NCI-H2107 (cell line): Measurements from ENCODE around the gene DNAH11.
"Not testable (repeated sequence)": the region's sequence is repeated elsewhere in the genome, so short reads cannot be mapped to it uniquely, and the experiment has no call there.

Experiments used
- DNase-seq: peaks from one replicate; lab custom pipeline; 2025; lab: John Stamatoyannopoulos, UW

The DNAH11 gene

DNA sequence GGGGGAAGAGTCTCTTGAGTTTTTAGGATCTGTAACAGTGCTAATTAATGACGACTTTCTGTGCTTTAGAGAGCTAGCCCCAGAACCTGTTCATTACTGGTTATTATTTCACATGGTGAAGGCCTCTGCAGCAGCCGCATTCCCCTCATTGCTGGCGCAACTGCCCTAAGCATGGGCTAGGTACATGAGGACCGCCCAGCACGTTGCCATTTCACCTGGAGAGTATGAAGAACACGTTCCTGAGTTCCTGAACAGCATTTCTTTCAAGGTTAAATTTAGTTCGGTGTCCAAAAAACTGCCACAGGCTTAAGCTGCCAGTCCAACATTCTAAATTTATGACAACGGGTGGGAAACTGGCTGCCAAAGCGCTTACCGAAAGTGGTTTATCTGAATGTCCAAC, 177.0 kb downstream of the DNAH11 start:
- DNase-seq, result no peak

DNA sequence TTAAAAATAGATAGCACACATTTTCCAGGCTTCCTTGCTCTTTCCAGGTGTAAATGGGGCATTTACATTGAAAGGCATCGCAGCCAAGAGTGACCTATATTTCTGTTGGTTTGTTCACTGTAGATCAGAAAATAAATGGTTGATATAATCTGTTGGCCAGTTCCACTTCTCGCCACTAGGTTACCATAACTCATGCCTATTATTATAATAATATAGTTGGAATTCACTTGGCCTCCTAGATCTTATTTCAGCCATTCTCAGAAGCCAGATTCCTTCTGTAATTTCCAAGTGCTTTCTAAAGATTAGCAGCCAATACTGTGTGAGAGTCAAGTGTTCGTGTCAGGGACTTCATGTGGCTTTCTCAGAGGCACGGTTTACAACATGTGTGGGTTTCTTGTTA, 179.5 kb downstream of the DNAH11 start:
- no peak for DNase-seq

DNA sequence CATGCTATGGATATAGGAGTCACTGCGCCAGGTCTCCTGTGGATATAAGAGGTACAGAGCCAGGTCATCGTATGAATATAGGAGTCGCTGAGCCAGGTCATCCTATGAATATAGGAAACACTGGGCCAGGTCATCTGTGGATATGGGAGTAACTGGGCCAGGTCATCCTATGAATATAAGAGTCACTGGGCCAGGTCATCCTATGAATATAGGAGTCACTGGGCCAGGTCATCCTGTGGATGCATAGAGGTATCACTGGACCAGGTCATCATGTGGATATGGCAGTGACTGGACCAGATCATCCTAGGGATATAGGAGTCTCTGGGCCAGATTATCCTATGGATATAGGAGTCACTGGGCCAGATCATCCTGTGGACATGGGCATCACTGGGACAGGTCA, 181.7 kb downstream of the DNAH11 start:
- DNase-seq, result no peak

DNA sequence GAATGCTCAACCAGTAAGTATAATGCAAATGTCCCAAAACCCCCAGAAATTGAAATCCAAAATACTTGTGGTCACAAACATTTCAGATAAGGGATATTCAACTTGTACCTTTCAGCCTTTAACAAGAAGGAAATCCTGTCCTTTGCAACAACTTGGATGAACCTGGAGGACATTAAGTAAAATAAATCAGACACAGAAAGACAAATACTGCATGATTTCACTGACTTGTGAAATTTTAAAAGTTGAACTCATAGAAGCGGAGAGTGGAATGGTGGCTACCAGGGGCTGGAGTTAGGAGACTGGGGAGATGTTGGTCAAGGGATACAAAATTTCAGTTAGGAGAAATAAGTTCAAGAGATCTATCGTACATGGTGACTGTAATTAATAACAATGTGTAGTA, 187.6 kb downstream of the DNAH11 start:
- no peak for DNase-seq

DNA sequence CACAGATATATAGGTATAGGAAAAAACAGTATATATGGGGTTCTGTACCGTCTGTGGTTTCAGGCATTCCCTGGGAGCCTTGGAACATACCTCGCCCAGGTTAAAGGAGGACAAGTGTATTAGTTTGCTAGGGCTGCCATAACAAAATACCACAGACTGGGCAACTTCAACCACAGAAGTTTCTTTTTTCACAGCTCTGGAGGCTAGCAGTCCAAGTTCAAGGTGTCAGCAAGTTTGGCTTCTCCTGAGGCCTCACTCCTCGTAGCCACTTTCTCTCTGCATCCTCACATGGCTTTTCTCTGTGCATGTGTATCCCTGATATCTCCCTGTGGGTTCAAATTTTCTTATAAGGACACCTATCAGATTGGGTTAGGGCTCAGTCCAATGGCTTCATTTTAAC, 189.1 kb downstream of the DNAH11 start:
- DNase-seq, result no peak

DNA sequence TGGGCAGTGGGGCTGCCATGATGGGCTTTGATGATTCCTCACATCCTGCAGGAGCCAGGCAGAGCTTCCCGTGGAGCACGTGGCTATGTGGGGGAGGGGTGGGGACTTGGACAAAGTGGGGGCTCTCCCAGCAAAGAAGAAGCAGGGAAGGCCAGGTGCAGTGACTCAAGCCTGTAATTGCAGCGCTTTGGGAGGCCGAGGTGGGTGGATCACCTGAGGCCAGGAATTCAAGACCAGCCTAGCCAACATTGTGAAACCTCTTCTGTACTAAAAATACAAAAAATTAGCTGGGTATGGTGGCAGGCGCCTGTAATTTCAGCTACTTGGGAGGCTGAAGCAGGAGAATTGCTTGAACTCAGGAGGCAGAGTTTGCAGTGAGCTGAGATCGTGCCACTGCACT, 190.1 kb downstream of the DNAH11 start:
- not testable (repeated sequence) for DNase-seq

DNA sequence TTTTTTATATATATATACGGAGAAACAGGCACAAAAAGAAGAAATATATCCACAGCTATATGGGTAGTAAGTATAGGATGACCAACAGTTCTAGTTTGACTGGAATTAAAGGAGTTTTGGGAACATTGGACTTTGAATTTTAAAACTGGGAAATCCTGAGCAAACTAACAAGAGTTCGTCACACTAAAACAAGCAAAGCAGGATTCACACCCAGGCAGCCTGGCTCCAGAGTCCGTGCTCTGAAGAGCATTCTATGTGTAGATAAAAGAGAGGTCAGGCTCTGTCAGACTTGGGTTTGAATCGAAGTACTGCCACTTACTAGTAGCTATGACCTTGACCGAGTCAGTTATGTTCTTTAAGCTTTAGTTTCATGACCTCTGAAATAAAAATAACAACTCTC, 191.0 kb downstream of the DNAH11 start:
- no peak for DNase-seq

DNA sequence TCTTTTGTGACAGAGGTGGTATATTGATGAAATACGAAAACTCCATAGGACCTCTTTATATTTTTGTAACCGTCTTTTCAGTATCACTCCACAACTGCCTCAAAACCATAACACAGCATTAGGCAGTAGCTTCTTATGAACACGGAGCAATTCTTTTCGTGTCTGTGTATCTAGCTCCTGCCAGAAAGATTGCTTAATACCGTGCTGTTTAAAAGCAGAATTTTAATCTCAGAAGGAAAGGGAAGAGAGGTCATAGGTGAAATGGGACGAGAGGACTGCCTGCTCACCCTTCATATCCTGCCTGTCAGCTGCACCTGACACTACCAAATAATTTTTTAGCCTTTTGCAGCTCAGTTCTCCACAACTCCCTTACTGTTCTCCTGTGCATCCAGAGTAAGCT, 200.7 kb downstream of the DNAH11 start:
- DNase-seq, result no peak

DNA sequence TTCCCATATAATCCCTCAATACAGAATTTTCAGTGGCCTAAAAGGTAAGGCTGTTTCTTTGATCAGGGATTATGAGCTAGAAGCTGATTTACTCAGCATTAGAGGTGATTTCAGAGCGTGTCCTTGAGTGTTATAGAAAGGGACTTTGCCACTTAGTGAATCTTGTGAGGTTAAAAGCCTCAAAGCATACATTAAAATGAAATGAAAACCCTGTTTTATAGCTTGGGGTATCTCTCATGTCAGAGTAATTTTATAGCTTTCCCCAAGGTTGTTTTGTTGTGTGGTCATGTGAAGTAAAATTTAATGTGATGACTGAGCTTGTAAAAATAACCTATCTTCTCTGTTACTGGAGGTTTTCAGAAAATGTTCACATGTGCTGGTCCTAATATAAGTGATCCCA, 204.1 kb downstream of the DNAH11 start:
- DNase-seq, result no peak

DNA sequence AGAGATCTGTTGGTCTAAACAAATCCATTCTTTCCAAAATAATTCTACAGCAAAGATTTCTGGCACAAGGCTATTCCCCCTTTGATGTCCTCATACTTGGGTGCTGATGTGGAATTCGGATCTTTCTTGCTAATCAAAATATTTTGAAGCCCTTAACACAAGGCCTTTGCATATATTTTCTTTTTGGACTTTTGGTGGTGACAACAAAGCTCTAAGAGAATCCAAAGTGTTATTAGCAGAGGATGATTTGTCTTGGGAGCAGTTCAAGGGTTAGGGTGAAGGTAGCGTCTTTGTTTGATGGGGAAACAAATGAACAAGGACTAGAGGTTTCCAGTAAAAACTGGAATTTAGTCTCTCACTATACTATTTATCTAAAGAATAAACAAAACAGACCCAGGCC, 205.0 kb downstream of the DNAH11 start:
- no peak for DNase-seq

DNA sequence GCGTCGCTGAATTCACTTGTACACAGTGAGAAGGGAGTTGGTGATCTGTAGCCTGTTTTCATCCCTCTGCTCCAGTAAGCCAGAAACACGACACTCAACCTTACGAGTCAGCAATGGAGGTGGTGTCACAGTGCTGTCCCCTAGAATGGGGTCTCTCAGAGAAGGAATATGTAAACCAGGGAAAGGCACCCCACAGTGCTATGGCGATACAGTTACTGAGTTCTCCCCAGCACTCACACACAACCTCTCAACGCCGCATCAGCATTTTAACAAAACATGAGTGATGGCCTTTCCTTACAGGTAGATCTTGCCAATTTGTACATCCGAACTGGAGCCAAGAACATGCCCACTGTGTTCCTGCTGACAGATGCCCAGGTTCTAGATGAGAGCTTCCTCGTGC, 206.5 kb downstream of the DNAH11 start:
- DNase-seq, result no peak

DNA sequence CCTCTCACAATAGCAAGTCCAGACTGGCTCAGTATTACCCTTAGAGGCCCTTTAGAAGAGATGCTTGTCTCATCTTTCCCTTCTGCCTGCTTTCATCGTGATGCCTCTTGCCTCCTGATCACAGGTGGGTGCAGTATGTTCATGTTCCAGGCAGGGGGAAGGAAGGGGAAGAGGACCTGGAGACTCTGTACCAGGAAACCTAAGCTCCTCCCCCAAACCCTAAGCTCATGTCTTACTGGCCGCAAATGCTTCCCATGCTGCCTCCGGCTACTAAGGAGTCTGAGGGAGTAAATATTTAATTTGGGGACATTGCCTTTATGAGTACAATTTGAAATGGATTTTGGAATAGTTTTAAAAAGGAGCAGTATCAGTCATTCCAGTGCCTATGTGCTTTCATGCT, 210.2 kb downstream of the DNAH11 start:
- no peak for DNase-seq

DNA sequence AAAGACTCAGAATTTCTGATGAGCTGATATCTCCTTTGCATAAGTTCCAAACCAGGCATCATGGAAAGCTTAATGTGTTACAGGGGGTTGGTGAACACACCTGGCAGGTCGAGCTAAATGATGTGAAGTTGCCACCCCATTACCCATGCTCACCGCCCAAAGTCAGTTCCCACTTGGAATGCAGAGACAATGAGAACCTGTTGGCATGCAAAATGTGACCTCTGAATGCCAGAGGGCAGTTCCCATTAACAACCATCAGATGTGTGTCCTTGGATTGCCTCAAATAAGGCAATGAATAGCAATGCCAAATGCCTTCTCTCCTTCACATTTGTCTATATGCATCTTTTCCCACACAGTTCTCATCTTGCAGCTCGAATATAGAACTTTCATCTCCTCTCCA, 212.1 kb downstream of the DNAH11 start:
- DNase-seq, result no peak

DNA sequence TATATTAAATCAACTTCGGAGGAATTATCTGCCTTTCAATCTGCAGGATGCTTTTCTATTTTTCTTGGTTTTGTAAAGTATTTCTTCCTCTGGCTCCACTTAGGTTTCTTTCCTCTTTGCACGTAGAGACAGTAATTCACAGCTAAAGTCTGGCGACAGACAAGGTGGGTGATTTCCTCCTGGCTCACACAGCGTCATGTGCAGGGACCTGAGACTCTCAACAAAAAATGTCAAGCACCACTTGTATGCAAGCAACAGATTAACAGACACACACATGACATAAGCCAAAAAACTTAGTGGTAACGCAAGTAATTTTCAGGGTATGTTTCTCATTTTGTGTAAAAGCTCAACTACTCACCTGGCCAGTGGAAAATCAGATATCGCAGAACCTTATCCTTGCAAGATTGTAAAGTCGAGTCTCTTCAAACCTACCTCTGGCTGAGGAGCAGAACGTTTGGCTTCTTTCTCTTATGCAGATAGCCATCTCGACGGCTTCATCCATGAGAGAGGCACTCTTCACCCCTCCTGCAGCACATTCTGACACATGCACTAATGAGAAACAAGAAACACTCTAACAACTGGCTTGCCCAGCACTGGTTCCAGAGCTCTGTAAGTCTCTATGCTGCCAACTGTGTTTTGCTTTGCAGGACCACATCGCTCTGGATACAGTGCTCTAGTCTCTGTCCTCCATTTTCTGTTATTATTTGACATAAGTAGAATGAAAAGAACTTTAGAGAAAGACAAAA, 214.9 kb downstream of the DNAH11 start:
- no peak for DNase-seq

DNA sequence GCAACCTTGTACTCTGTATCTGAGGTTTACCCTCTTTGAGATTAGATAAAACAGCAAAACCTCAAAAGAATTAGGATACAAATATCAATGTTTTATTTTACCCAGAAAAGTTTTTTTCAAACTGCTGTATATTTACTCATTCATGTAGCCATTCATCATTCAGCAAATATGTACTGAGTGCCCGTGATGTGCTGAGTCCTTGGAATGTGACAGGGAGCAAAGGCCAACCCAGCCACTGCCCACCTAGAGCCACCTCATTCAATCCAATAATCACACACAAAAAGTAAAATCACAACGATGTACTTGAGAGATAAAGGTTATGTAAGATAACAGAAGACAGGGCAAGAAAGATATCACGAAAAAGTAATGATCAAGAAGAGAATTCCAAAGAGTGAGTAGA, 215.4 kb downstream of the DNAH11 start:
- no peak for DNase-seq

DNA sequence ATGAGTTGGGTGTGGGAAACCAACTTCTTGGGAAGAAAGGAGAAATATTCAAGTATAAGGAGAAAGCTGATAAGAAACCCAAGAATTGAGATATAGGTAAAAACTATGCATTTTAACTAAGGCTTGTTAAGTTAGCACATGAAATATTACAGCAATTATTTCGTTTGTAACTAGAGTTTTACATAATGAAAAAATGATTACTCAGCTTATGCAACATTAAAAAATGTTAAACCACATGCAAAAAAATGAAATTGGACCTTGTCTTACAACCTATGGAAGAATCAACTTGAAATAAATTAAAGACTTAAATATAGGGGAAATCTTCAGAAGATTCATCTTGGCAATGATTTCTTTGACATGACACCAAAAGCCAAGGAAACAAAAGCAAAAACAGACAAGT, 219.6 kb downstream of the DNAH11 start:
- no peak for DNase-seq

DNA sequence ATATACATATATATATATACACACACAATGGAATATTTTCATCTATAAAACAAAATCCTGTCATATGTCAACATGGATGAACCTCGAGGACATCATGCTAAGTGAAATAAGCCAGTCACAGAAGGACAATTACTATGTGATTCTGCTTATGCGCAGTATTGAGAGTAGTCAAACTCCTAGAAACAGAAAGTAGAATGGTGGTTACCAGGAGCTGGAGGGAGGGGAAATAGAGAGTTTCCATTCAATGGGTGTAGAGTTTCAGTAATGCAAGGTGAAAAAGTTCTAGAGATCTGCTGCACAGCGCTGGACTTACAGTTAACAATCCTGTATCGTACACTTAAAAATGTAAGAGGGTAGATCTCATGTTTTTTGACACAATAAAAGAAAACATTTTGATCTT, 221.0 kb downstream of the DNAH11 start:
- no peak for DNase-seq

DNA sequence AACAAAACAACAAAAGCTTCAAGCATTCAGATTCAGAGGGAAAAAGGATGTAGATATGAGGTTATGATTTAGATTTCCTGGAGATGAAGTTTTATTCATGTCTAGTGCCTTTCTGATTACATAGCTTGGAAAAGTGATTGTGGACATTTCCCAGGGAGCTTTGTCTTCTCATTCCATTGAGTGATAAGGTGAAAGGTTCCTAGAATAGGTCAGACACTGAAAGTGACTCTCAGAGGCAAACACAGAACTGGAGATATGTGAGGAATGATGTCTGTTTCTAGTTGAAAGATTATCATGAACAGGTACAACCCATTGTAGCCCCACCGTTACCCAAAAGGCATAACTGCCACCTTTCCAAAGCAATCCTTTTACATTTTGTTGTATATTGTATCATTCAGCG, 223.4 kb downstream of the DNAH11 start:
- DNase-seq, result no peak

DNA sequence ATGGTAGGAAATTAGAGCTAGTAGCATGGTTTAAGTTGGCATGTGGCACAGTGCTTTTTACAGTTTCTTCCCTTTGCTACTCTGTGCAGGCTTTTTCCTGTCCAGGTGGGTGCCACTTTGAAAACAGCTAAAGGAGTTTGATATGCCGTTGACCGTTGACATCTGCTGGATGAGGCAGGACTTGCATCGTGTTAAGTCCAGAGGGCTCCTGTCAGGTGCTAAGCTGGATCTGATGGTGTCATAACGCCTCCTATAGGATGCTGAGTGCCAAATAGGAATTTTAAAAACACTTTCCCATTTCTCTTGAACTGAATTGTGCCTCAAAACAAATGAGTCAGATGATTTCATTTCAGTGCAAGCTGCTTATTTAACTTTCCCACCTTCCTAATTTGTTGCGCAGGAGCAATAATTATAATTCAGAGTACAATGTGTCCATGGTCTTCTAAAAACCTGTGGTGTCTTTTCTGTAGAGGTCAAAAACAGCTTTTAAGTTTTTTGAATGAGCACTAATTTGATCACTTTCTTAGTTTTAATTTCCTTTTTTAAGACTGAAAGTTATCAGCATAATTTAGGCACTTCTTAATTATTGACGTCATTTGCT, 224.6 kb downstream of the DNAH11 start:
- peak; percentile 68 for DNase-seq

DNA sequence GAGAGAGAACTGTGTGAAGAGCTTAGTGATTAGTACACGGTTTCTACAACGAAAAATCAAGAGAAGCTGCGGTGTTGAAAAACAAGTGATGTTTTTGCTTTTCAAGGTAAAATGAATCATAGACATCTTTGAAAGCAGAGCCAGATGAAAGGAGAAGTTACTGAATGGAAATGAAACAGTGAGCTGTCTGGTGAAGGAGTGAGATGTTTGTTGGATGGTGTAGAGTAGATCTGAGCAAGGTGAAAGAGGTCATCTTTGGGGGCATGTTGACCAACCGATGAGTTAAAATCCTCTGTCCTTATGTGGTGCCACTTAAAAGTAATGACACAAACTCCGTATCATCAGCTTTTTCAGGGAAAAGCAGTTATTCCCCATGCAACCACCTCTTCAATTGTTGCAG, 225.4 kb downstream of the DNAH11 start:
- DNase-seq, result no peak

DNA sequence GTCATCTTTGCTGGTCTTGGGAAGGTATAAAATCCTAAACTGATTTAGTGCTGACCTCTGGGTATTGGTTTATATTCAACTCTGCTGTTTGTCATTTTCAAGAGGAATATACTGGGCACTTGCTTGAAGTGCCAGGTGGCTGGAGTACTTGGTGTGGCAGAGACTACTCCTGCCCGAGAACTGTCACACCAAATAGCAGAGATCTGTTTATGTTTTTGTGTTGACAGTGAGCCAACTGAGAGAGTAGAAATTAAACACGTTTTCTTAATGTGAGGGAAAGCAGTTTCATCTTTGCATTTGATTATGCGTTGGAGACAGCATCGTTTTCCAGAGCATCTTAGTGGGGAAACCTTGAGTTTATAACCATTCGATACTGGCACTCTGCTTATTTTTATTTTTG, 228.4 kb downstream of the DNAH11 start:
- no peak for DNase-seq

DNA sequence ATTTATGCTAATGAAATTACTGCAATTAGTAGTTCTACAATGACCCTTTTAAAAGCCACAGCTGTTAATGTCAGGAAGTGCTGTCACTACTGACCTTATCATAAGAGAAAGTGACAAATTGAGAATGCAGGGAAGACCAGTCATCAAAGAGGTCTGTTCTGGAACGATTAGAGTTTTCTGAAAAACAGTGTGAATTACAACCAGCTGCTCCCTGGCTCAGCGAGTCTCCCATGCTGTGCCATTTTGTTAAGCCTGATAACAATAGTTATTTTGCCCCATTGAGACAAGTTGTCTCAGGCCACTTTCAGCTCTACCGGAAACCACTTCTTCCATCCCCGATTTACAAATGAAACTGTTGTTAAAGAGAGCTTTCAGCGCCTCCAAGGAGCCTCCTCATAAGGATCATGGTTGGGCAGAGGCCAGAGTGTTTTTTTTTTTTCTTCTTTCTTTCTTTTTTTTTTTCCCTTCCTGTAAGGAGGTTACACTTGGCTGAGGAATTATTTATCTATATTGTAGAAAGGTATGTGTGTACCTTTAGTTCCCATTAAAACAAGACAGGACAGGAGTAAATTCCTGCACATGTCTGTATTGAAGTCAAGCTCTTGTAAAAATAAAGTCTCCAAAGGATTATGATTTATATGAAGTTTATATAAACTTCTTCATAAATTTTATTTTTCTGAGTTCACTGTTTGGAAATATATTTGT, 229.2 kb downstream of the DNAH11 start:
- DNase-seq, result no peak

DNA sequence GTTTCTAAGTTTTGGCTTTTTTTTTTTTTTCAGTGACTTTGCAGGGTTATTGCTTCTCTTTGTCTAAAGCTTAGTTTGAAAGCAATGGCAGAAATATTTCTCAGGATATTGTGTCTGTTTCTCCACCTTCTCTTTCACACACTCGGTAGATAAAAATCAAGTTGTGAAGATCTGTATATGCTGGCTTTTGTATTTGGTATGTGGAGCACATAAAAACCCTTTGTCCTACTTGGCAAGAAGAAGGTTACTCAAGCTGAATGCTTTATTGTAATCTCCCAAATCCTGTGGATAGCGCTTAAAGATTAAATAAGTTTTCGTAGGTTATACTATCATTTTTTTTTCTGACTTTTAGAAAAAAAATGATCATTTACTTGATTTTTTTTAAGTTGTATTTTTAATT, 230.5 kb downstream of the DNAH11 start:
- DNase-seq, result no peak

DNA sequence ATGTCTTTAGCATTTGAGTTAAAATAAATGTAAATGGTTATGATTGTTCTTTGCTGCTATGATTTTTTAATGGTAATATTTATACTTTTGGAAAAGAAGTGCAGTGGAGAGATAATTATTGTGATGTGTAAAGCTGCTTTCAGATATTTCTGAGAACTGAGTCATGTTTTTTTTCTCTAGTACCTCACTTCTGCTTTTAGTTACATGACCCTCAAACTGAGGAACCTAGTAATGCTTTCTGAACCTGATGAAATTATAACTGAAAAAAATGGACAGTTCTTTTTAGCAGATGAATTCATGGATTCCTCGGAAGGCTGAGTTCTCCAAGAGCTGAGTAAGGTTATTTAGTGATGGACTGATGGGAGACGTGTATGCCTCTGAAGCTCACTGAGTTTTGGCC, 235.1 kb downstream of the DNAH11 start:
- no peak for DNase-seq
